Endothelial cell of umbilical vein (primary cell): ENCODE results near the gene CHRNA1. TPM values are rescaled to one million over a fixed set of nuclear protein-coding genes. Genes with fewer than 3 reads are reported as not detected.

Source experiments
- BruUV-seq: library from RNA; stranded (reverse); fragments of 400-500 nt; replicated peaks from 2 replicates; lab custom pipeline; 2021; lab: Mats Ljungman, UMichigan
- CTCF ChIA-PET: fragments of 300-600, 350-600 bp; sonication (Branson Sonifier 250); formaldehyde crosslinking; loops from one replicate; lab custom pipeline; 2021; ENCODE audit warnings: antibody characterized with exemption, inconsistent platforms; lab: Charles Lee
- POLR2A ChIA-PET: fragments of 300-600, 350-600 bp; sonication (Branson Sonifier 250); formaldehyde crosslinking; loops from one replicate; lab custom pipeline; 2021; ENCODE audit warnings: antibody characterized with exemption, inconsistent platforms; lab: Charles Lee
- DNase-seq: peaks from one replicate; pipeline ENCODE4 v3.0.0-alpha.2; 2011; ENCODE audit warnings: low read depth, low spot score
- FAIRE-seq: peaks from 2 replicates; lab custom pipeline; 2011; peaks lifted over from hg19 to GRCh38; lab: Jason Lieb, UNC
- H2AFZ ChIP-seq: 2 replicates; pipeline ENCODE4 v1.6.0; 2012; ENCODE audit warnings: low read depth, low read length, control low read depth, inconsistent platforms
- H3K27ac ChIP-seq: 2 replicates; pipeline ENCODE4 v1.5.1; 2011; ENCODE audit warnings: low read depth, mild to moderate bottlenecking, control low read depth, low read length, moderate library complexity; ENCODE audit not compliant: insufficient read depth
- H3K27me3 ChIP-seq, 2 experiments: 2 replicates each; pipeline versions ENCODE4 v1.6.0 to v1.6.1; 2011; ENCODE audit warnings: low read length in 2 of 2, mixed read lengths in 1 of 2; ENCODE audit not compliant: control insufficient read depth in 2 of 2, insufficient read depth in 2 of 2
- H3K36me3 ChIP-seq, 2 experiments: 2 replicates in 1 of 2; 3 replicates in 1 of 2; pipeline ENCODE4 v1.5.1; 2011; ENCODE audit warnings: low read length in 2 of 2, mild to moderate bottlenecking in 1 of 2, moderate library complexity in 1 of 2; ENCODE audit not compliant: control insufficient read depth in 2 of 2, insufficient read depth in 2 of 2; ENCODE audit errors: extremely low read depth in 1 of 2
- H3K4me1 ChIP-seq: 3 replicates; pipeline ENCODE4 v1.5.1; 2011; ENCODE audit warnings: mild to moderate bottlenecking, low read length; ENCODE audit not compliant: control insufficient read depth, insufficient read depth; ENCODE audit errors: extremely low read depth
- H3K4me2 ChIP-seq: 2 replicates; pipeline ENCODE4 v1.6.1; 2011; ENCODE audit warnings: low read length, control low read depth, mixed read lengths; ENCODE audit not compliant: insufficient read depth
- H3K4me3 ChIP-seq, 3 experiments: fragments of 200-600 bp in 1 of 3; sonication (generic), shearing (Covaris generic) in 1 of 3; replicated peaks in 1 of 3; 2 replicates each; pipeline ENCODE4 v1.5.1; 2011 to 2016; ENCODE audit warnings: control low read depth in 3 of 3, low read length in 3 of 3, mild to moderate bottlenecking in 2 of 3, inconsistent platforms in 1 of 3, low read depth in 1 of 3, moderate library complexity in 1 of 3; ENCODE audit not compliant: insufficient read depth in 1 of 3
- H3K79me2 ChIP-seq: 2 replicates; pipeline ENCODE4 v1.6.0; 2012; ENCODE audit warnings: low read length, inconsistent platforms; ENCODE audit not compliant: control insufficient read depth, insufficient read depth
- H3K9ac ChIP-seq: replicated peaks from 2 replicates; pipeline ENCODE3; 2011; ENCODE audit warnings: low read length, control low read depth; ENCODE audit not compliant: insufficient read depth; ENCODE audit errors: extremely low read depth
- H3K9me1 ChIP-seq: replicated peaks from 3 replicates; pipeline ENCODE4 v1.6.0; 2011; ENCODE audit warnings: mild to moderate bottlenecking, low read length; ENCODE audit not compliant: control insufficient read depth, insufficient read depth; ENCODE audit errors: extremely low read depth
- H3K9me3 ChIP-seq: replicated peaks from 2 replicates; pipeline ENCODE4 v1.5.1; 2012; ENCODE audit warnings: low read length, inconsistent platforms; ENCODE audit not compliant: control insufficient read depth, insufficient read depth
- H4K20me1 ChIP-seq: replicated peaks from 2 replicates; pipeline ENCODE3; 2011; ENCODE audit warnings: mild to moderate bottlenecking, low read length; ENCODE audit not compliant: control insufficient read depth, insufficient read depth; ENCODE audit errors: extremely low read depth
- CTCF ChIP-seq, 2 donors: IDR thresholded peaks; 1 replicate in 1 of 2; 2 replicates in 1 of 2; pipeline ENCODE4 v1.5.1; 2011; ENCODE audit warnings: low read length in 2 of 2, mild to moderate bottlenecking in 2 of 2, moderate library complexity in 2 of 2, control low read depth in 1 of 2, inconsistent platforms in 1 of 2, low read depth in 1 of 2; ENCODE audit not compliant: insufficient read depth in 1 of 2; ENCODE audit errors: extremely low read depth in 1 of 2
- EZH2 ChIP-seq: IDR thresholded peaks from 2 replicates; pipeline ENCODE4 v1.6.1; 2012; ENCODE audit warnings: borderline replicate concordance, low read depth, mild to moderate bottlenecking, moderate library complexity, low read length, inconsistent platforms; ENCODE audit not compliant: severe bottlenecking
- FOS ChIP-seq: IDR thresholded peaks from 2 replicates; pipeline ENCODE4 v1.6.1; 2011; ENCODE audit warnings: mild to moderate bottlenecking, low read length, moderate library complexity, borderline replicate concordance; ENCODE audit not compliant: insufficient read depth
- GATA2 ChIP-seq: IDR thresholded peaks from 2 replicates; pipeline ENCODE4 v1.7.0; 2011; ENCODE audit warnings: low read depth, mild to moderate bottlenecking, moderate library complexity, mixed read lengths, low read length; ENCODE audit not compliant: insufficient read length, insufficient read depth
- JUN ChIP-seq: IDR thresholded peaks from 2 replicates; pipeline ENCODE4 v1.6.1; 2011; ENCODE audit warnings: borderline replicate concordance, low read depth; ENCODE audit not compliant: insufficient read length, insufficient read depth
- MAX ChIP-seq: IDR thresholded peaks from 2 replicates; pipeline ENCODE4 v1.6.1; 2011; ENCODE audit not compliant: insufficient read depth, insufficient read length
- MYC ChIP-seq: IDR thresholded peaks from one replicate; pipeline ENCODE4 v1.6.1; 2011; ENCODE audit warnings: mild to moderate bottlenecking, low read depth, low read length
- POLR2A ChIP-seq: IDR thresholded peaks from 2 replicates; pipeline ENCODE4 v1.6.1; 2012; ENCODE audit warnings: low read depth, mild to moderate bottlenecking, control low read depth, low read length
- POLR2AphosphoS5 ChIP-seq: IDR thresholded peaks from 2 replicates; pipeline ENCODE4 v1.6.1; 2012; ENCODE audit warnings: low read depth, mild to moderate bottlenecking, control low read depth, low read length, moderate library complexity; ENCODE audit not compliant: insufficient read depth
- dilution Hi-C: fragments of 300-500 bp; cut with MboI; formaldehyde crosslinking; loops from one replicate; pipeline ENCODE4 v1.15.0; 2019; ENCODE audit warnings: low sequenced_read_pairs; ENCODE audit not compliant: extremely low pct_ligation_motif_present
- intact Hi-C: fragments of 100-400 bp; cut with micrococcal nuclease; formaldehyde crosslinking; loops from one replicate; pipeline ENCODE4 v1.10.0; 2022
- polyA plus RNA-seq, 4 experiments: library from polyadenylated mRNA; depleted of rRNA in 3 of 4; stranded (reverse) in 3 of 4; unstranded in 1 of 4; fragments of >200 nt; gene quantifications; 2 replicates each; pipeline versions ENCODE4 v1.2.1 to v1.2.3, GENCODE V29; 2011 to 2012; ENCODE audit warnings: missing spikeins in 1 of 4
- total RNA-seq: library from RNA; stranded (reverse); gene quantifications from 2 replicates; pipeline ENCODE4 v1.2.3, GENCODE V29; 2021

The CHRNA1 gene
- total and polyA plus RNA-seq, 2 donors (not counting 3 experiments of a cell fraction or from before 2014, with no cell fraction given) = 11.3 to 18.2 TPM

GRCh38 chr2:174749793-174750192 is 14.5 kb downstream of the CHRNA1 start:
- Histone ChIP-seq H3K36me3 (no peaks in the 10 kb centered on the region), H3K4me1 (no peaks in the 10 kb centered on the region), H3K79me2 (no peaks in the 10 kb centered on the region), H3K9me1 (no peaks in the 10 kb centered on the region), H3K27me3 (peaks cover 0 to 2% of the 10 kb centered on the region in 2 experiments), H2AFZ (no peak overlapping the region), H3K9ac (no peak overlapping the region), H4K20me1 (no peaks in the 10 kb centered on the region), H3K27ac (no peak overlapping the region), H3K9me3 (no peaks in the 10 kb centered on the region), H3K4me3 (no peak overlapping the region), H3K4me2 (no peak overlapping the region)
- intact Hi-C loops = loop anchor here (1.0 to 5.0 kb wide), 5 partner anchors 13 to 241 kb away; no protein-coding TSS in a partner anchor
- TF ChIP-seq CTCF (IDR thresholded peaks at IDR 0.05; ENCODE audit: extremely low read depth in 1 of 2, insufficient read depth in 1 of 2, low read depth in 1 of 2, low read length in 2 of 2) (no peak), POLR2AphosphoS5 (no peak), GATA2 (no peak), FOS (no peak), JUN (no peak), MAX (no peak), MYC (no peak), EZH2 (no peak), POLR2A (no peak)
- POLR2A ChIA-PET = no interaction called here
- CTCF ChIA-PET = interaction anchor here (0.6 to 5.1 kb wide), 19 partner anchors 9 to 579 kb away, joined by 3 to 97 read pairs (median 5); partner anchors contain the start of genes CHN1 and CHRNA1
- FAIRE-seq (no peak), DNase-seq (no peak)
- BruUV-seq = no TSS peak
- dilution Hi-C loops = no loop called here
